GM19324 (cell line): ENCODE measurements around the gene KIRREL3.
A peak's percentile ranks its signal among the peaks of the same experiment; 100 is the strongest.
"Not testable (repeated sequence)": the region's sequence is repeated elsewhere in the genome, so short reads cannot be mapped to it uniquely, and the experiment has no call there.

Experiments
- ATAC-seq: cut with Tn5 transposase; IDR thresholded peaks from one replicate; pipeline ENCODE4 v1.9.1; 2021; ENCODE audit warnings: mild to moderate bottlenecking, moderate library complexity; ENCODE audit not compliant: unreplicated experiment, low FRiP score

Gene KIRREL3

DNA sequence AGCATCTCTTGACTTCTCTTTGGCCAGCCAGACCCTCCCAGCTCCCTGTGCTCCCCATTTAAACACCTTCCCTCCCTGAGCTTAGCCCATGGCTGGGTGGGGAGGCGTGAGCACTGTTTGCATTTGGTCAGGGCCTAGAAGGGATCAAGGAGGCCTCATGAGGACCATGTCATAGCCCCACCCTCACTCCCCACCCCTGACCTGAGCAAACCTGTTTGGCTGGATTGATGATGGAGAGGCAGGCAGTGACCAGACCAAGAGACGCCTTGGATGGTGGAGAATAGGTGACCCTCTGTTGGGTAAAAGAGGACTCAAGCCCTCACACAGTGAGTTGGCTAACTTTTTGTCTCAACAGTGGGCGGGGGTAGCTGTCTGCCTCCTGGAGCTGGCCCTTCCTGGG is 595.2 kb downstream of the KIRREL3 start:
- ATAC-seq = no peak

DNA sequence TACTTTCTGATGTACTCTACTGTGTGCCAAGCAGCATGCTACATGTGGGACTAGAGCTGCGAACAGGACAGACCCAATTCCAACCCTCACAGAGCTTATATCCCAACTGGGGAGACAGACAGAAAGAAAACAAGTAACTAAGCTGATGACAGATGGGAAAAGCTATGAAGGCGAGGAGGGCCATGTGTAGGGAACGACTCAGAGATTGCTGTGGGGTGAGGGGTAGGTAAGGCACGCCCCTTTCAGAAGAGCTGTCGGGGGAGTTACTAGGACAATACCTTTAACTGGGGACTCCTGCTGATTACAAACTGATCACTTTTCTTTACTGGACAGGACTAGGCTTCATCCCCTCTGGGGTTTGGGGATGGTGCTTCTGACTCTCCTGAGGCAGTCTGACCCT is 596.2 kb downstream of the KIRREL3 start:
- ATAC-seq = no peak

DNA sequence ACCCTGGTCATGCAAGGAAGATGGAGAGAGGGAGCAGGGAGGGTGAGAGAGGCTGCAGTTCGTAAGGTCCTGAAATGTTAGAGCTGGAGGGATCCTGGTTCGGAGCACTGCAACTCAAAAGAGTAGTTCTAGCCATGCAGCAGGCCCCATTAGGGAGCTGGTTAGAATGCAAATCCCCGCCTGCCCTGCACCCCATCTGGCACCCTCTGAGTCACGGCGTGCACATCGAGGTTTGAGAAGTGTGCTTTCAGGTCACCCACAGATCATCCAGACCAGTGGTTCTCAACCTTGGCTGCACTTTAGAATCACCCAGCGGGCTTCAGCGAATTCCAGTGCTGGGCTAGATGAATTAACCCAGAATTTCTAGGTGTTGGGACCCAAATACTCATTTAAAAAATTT is 596.9 kb downstream of the KIRREL3 start:
- ATAC-seq = peak; percentile 94

DNA sequence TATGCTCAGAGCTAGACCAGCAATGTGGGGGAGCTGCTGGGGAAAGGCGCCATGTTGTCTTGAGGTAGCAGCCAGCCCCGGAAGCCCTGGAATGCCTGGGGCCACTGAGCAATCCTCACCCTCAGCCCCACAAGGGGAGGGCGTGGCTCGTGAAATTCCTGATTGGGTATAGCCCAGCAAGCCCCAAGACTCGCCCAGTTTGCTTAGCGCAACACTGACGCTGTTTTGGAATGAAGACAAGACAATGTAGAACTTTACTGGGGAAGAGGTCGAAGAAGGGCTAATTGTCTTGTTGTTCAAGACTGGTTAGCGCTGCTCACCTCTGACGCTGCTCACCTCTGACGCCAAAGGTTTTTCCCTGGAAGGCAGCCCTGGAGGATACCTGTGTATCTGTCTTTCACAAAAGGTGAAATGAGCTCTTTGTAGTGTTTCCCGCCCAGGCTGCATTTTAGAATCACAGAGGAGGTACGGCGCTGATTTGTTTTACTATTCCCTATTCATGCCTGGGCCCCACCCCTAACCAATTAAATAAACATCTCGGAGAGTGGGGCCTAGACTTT is 597.5 kb downstream of the KIRREL3 start:
- ATAC-seq = no peak

DNA sequence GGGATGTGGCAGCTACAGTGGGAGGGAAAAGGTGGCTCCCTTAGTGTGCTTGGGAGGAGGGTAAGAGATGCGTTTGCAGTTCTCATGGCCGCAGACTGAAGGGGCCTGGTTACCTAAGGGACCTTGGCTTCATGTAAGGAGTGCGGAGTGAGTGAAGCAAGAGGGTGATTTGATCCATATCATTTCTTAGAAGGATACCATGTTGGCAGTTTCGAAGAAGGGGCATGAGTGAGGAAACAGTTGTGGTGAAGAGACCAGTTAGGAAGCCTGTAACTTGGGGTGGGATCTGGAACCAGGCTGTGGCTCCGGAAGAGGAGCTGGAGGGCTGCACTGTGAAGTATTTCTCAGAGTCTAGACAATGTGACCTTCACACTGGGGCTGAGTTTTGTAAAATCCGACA is 600.1 kb downstream of the KIRREL3 start:
- ATAC-seq = no peak

DNA sequence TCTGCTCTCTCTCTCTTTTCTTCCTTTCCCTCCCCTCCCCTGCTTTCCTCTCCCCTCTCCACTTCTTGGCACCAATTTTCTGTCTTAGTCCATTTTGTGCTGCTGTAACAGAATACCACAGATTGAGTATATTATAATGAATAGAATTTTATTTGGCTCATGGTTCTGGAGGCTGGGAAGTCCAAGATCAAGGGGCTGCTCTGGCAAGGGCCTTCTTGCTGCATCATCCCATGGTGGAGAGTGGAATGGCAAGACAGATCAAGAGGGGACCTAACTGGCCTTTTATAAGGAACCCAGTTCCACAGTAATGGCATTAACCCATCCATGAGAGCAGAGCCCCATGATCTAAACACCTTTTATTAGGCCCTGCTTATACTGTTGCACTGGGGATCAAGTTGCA is 600.6 kb downstream of the KIRREL3 start:
- no peak for ATAC-seq

DNA sequence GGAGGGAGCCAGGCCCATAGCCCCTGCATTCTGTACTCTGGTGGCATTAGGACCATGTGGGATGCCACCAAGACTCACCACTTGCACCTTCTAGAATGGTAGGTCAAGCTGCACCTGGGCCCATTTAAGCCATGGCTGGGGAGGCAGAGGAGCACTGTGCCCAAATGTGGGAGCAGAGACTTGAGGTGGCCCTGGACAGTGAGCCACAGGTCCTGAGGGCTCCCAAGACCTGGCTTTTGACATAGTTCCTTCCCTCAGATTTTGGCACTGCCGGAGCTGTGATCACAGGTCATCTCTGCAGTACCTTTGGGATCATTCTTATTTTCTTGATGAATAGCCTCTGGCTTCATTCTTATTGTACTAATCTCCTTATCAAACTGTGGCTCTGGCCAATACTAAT is 601.8 kb downstream of the KIRREL3 start:
- no peak for ATAC-seq

DNA sequence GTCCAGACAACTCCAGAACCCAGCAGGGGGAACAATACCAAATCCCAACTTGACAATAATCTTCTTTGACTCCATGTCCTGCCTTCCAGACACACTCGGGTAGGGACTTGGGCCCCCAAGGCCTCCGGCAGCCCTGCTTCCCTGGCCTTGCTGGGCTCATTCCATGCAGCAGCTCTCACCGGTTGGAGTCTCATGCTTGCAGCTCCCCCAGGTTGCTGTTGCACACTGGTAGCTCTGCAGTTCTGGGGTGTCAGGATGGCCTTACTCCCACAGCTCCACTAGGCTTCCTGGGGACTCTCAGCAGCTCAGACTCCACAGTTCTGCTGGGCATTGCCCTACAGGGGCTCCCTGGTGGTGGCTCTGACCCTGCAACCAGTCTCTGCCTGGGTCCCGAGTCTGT is 602.3 kb downstream of the KIRREL3 start:
- no peak for ATAC-seq

DNA sequence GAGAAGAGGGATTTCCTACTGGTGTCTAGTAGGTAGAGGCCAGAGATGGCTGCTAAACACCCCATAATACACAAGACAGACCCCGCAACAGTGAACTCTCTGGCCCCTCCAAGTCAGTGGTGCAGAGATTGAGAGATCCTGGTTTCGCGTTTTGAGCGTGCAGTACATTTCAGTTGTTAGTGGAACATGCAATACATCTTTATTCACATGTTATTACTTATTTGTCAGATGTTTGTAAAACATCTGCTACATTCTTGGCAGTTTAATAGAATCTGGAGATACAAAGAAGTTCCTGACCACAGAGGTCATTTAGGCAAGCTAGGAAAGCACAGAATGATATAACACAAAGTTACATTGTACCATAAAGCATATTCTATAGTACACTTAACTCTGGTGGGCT is 603.6 kb downstream of the KIRREL3 start:
- ATAC-seq = no peak

DNA sequence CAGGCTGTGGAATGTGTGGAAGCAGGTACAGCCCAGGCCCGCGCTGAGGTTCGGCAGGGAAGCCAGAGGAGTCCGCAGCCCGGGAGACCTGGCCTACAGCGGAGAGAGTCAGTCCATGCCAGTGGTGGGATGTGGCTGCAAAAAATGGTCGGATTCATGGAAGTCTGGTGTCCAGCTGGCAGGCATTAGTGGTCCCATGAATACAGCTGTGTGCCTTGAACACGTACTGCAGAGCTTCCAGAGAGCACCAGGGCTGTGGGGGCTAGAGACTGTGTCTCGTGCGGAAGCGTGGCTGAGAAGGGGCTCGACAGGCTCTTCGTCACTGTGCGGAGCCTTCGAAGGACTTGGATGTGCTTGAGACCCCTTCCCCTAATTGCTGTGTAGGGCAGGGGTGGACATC is 604.3 kb downstream of the KIRREL3 start:
- ATAC-seq = not testable (repeated sequence)

DNA sequence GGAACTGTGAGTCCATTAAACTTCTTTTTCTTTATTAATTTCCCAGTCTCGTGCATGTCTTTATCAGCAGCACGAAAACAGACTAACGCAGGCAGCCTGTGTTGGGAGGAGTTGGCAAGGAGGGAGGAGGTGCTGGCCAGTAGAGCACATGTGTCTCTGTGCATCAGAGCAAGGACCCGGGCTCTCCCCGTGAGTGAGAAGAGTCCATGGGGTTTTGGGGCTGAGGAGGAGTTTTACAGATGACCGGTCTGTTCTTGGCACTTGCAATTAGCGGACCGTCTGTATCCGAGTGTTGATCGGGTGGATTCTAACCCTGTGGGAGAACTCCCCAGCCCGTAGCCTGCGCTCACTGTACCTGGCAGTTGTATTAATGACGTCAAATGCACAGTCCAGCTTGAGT is 604.8 kb downstream of the KIRREL3 start:
- not testable (repeated sequence) for ATAC-seq

DNA sequence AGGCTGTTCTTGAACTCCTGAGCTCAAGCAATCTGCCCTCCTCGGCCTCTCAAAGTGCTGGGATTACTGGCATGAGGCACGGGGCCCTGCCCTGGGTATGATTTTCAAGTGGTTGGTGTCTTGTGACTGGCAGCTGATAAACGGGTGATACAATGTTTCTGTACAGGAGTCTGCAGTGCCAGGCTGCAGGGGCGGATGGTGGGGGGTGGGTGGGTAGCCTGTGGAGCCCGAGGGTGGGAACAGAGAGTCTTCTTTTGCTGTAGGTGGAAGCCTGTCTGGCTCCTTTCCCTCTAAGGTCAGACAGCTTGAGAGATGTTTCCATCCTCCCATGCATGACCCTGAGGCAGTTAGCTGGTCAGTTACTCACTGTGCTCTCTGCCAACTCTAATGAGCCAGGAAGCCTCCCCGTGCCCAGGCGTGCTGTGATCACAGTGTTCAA is 605.9 kb downstream of the KIRREL3 start:
- ATAC-seq = not testable (repeated sequence)

DNA sequence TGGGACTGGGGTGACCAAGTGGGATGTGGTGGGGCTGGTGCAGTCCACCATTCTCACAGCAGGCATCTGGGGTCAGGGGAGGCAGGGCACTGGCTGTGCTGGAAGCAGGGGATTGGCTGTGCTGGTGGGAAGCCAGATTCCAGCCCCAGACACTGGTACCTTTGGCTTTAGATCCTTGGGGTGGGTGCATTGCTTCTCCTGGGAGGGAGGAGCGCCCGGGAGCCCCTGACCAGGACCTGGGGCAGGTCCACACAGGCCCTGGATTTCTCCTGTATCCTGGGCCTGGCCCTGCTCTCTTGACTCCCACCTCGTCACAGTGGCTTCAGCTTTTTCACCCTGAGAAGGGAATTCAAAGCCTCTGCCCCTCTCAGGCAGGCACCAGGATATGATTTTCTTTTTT is 606.5 kb downstream of the KIRREL3 start:
- no peak for ATAC-seq

DNA sequence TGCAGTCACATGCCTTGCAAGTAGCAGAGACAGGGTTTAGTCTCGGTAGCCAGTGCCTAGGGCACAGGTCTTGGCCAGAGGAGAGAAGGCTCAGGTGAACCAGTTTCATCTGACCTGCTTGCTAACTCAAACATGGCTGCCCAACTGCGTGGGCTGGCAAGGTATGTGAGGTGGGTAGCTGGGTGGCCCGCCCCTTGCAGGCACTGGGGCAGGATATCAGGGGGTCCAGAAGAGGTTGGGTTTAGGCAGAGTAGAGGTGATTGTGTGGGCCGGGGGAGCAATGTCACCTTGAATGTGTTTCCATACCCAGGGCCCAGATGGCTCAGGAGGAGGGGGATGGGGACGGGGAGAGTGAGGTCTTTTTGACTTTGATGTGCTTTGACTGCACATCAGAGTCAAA is 607.4 kb downstream of the KIRREL3 start:
- no peak for ATAC-seq

DNA sequence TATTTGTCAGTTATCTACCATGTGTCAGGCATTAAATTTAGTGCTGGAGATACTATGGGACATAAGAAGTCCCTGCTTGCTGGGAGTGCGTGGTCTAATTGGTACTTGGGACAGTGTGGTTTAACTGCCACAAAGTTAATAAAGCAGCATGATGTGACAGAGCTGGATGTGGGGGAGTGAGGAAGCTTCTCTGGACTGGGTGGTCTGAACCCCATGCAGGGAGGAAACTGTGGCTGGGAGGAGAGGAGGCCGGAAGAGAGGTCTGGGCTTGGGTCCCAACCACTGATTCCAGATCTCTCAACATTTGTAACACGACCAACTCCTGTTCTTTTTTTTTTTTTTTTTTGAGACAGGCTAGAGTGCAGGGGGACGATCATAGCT is 607.9 kb downstream of the KIRREL3 start:
- no peak for ATAC-seq

DNA sequence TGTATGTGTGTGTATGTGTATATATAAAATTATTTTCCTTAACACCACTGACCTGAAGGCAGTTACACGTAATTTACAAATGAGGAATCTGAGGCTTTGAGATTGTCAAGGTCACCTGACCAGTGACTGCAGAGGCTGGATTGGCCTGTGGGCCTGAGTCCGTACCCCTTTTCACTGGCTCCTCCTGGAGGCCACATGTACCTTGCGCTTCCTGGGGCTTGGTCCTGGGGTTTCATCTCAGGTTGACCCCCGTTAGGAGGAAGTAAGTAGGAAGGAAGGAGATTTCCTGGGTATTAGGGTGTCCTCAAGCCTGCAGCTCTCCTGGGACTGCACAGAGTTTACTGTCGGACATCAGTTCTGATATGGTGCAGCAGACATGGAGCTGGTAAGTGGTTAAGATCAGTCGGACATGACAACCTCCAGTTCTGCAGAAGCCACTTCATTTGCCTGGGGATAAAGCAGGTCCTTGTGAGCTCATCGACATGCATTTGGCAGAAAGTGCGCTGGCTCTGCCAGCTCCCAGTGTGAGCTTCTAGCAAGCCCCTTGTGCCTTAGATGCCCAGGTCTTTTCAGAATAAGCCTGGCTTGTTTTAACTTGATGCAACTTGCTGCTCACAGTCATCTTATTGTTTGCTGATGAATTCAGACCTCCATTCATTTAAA is 608.5 kb downstream of the KIRREL3 start:
- ATAC-seq = peak; percentile 68

DNA sequence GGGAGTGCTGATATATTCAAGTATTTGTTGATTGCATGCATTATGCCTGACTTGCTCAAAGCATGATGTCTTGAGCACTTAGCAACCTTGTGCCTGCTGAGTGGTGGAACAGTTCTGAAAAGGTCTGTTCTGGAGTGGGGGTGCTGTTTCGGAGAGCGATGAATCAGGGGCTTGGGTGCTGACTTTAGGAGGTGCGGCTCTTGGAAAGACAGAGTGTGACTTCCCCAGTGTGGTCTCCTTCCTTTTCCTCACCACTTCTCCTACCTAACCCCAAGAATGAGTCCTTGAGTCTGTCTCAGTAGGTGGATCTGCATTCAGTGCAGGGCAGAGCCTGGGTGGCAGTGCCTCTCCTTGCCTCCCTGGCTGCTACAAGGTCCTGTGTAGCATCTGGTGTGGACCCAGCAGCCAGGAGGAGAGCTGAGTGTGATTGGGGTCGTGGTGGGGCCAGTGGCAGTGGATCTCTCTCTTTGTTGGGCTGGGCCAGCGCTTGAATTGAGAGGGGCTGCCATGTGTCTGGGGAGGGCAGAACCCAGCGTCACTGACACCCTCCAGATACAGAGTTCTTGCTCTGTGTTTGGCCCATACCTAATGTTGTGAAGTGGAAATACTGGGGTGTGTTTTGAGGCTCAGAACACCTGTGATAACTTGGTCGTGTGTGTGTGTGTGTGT is 609.1 kb downstream of the KIRREL3 start:
- ATAC-seq = no peak

DNA sequence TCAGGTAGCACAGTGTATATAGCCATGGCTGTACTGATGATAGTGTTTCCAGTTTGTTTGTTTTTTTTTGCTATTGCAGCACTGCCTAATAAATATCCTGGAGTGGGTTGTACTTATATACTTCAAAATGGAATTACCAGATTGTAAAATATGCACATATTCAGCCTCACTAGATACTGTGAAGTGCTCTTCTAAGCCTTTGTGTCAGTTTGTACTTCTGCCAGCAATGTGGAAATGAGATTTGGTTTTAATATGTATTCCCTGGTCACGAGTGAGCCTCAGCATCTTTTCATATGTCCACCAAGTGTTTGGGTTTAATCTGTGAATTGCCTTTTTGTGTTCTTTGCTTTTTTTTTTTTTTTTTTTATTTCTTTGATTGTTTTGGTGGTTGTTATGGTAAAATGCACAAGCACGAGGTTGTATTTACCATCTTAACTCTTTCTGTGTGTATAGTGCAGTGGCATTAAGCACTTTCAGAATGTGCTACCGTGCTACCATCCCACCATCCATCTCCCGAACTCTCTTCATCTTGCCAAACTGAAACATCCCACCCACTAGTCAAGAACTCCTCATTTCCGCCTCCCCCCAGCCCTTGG is 610.2 kb downstream of the KIRREL3 start:
- ATAC-seq = no peak

DNA sequence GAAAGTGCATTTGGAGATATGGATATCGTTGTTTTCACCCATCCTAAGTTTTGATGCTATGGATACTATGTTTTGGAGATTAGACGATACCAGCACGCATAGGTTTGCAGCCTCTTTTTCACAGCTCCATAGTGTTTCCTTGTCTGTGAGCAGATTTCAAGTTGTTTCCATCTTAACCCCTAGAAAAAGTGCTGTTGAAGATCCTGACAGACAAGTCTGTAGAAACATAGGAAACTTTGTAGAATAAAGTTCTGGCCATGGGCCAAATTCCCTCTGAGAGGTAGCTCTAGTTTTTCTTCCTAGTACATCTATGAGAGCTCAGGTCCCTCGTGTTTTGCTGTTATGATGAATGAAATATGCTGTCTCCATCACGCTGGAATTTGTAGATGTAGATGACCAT is 612.7 kb downstream of the KIRREL3 start:
- no peak for ATAC-seq

DNA sequence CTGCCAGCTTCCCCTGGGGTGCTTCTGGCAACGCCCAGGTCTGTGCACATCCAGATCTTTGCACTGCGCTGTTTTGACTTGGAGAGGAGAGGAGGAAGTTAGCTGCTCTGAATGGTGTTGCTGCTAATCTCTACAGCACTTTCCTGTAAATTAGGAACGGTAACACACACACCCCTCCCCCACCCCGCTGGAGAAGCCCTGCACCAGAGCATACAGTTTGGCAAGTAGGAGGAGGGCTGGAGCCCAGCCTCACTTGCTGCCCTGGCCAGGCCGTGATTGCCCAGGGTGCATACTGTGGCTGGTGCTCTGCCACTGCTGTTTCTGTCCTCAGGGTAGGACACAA is 613.9 kb downstream of the KIRREL3 start:
- not testable (repeated sequence) for ATAC-seq

DNA sequence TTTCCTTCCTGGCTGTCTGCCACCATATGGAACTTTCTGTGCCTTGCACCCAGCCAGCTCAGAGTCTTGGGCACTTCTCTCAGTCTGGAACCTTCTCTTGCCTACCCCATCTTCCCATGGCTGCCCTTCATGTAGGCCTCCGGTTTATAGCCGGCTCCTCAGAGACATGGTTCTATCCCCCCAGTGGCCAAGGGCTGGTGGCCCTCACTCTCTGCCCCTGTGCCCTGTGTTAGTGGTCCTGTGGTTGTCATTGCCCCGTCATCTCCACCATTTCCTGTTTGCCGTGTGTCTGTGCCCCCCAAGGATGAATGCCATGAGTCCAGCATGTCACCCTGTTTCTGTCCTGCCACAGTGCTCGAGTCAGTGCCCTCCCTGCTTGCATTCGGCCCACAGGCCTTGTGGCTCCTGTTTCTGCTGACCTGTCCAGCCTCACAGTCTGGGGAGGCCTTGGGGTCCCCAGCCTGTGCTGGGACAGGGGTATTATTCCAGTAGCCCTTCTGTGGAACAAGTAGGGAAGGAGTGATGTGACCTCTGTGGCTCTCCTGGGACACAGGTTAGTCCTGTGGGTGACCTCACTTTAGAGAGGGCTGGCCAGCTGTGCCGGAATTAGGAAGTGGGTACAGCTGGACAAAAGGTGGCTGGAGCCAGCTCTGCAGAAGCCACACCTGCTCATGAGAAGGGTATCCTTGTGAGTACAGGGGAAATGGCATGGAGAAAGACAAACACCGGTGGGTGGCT is 614.4 kb downstream of the KIRREL3 start:
- ATAC-seq = no peak
